ENCODE results near the gene GDF7.

The GDF7 gene

DNA sequence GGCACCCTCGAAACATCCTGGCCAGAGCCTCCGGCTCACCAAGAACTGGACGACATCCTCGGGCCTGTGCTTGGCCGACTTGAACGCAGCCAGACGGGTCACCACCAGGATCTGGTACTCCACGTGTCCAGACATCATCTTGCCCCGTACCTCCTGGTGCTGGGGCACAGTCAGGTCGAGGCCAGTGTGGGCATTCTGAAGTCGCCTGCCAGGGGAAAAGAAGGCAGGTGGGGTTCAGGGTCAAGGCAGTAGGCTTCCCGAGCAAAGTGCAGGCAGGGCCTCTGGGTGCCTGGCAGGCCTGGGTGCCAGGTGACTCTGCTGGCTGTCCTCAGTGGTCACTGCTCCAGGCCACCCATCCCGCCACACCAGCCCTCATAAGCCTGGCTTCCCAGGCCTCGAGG is 21.6 kb upstream of the GDF7 start:
- TF ChIP-seq, protein P1, sequence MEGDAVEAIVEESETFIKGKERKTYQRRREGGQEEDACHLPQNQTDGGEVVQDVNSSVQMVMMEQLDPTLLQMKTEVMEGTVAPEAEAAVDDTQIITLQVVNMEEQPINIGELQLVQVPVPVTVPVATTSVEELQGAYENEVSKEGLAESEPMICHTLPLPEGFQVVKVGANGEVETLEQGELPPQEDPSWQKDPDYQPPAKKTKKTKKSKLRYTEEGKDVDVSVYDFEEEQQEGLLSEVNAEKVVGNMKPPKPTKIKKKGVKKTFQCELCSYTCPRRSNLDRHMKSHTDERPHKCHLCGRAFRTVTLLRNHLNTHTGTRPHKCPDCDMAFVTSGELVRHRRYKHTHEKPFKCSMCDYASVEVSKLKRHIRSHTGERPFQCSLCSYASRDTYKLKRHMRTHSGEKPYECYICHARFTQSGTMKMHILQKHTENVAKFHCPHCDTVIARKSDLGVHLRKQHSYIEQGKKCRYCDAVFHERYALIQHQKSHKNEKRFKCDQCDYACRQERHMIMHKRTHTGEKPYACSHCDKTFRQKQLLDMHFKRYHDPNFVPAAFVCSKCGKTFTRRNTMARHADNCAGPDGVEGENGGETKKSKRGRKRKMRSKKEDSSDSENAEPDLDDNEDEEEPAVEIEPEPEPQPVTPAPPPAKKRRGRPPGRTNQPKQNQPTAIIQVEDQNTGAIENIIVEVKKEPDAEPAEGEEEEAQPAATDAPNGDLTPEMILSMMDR (IDR thresholded peaks at IDR 0.05): no peak
- DNase-seq (ENCODE audit: low spot score): no peak
- no peak overlapping the region for H3K27ac ChIP-seq
- no peak overlapping the region for H3K4me3 ChIP-seq

DNA sequence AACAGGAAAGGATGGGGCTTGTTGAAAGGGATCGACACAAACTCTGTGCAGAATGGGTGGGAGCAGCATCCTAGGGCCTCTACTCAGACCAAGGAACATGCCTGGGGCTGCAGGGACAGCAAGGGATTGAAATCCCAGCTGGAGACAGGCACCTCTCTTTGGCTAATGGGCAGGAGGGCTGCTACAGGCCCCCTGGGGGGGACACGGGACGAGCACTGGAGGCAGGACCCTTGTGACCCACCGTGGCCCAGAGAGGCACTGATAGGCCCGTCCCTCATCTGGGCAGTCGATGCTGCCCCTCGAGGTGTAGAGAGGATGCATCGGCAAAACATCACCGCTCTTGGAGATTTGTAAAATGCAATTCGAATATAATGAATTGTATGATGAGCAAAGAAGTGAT is 21.2 kb upstream of the GDF7 start:
- H3K27ac ChIP-seq: no peak overlapping the region
- TF ChIP-seq, protein P1 (IDR thresholded peaks at IDR 0.05): no peak
- no peak overlapping the region for H3K4me3 ChIP-seq
- no peak for DNase-seq (ENCODE audit: low spot score)

DNA sequence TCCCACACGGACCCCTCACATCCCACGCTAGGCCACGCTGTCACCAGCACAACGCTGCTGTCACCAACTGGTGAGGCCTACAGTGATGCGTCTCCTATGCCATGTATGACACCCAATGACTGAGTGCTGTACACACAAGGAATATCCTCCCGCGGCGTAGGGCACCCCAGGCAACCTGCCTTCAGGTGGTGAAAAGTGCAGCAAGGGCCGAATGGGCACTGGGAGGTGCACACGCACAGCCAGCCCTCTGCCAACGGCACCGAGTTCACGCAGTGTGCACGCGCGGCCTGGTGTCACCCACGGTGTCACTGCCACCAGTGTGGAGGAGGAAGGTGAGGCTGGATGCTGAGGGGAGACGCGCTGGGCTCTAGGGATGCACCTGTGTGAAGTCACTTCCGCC is 20.5 kb upstream of the GDF7 start:
- TF ChIP-seq, protein P1 (IDR thresholded peaks at IDR 0.05): no peak
- no peak for DNase-seq (ENCODE audit: low spot score)
- Histone ChIP-seq H3K4me3 (no peak overlapping the region), H3K27ac (no peak overlapping the region)

DNA sequence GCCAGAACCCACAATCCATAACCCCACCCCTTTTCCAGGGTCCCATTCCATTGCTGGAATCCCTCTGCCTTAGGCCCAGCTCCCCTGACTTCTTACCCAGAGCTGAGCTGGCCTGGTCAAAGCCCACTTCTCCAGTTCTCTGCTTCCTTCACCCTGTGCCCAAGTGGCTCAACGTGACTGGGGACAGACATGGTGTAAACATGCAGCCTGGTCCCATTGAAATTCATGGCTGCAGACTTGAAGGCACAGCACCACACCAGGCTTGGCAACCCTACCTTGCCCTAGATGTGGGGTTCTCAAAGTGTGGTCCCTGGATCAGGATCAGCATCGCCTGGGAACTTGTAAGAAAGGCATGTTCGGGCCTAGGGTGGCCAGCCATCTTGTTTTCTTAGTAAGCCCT is 19.7 kb upstream of the GDF7 start:
- DNase-seq (ENCODE audit: low spot score): no peak
- Histone ChIP-seq H3K4me3 (no peak overlapping the region), H3K27ac (no peak overlapping the region)
- TF ChIP-seq, protein P1 (IDR thresholded peaks at IDR 0.05): no peak

DNA sequence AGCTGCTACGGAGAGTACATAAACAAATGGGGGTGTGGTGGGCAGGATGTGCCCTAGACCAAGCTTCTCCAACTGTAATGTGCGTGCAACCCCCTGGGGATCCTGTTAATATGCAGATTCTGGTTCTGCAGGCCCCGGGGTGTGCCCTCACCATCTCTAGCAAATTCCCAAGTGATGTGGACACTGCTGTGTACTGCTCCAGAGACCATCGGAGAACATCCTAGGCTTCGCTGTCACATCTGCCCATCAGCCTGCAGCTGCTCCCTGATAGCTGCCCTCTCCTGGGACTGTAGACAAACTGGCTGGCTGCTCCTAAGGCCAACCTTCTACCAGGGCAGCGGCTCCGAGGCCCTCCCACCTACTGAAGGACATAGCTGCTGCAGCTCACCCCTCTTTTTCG is 19.2 kb upstream of the GDF7 start:
- TF ChIP-seq, protein P1 (IDR thresholded peaks at IDR 0.05): no peak
- no peak for DNase-seq (ENCODE audit: low spot score)
- Histone ChIP-seq H3K27ac (no peak overlapping the region), H3K4me3 (no peak overlapping the region)

DNA sequence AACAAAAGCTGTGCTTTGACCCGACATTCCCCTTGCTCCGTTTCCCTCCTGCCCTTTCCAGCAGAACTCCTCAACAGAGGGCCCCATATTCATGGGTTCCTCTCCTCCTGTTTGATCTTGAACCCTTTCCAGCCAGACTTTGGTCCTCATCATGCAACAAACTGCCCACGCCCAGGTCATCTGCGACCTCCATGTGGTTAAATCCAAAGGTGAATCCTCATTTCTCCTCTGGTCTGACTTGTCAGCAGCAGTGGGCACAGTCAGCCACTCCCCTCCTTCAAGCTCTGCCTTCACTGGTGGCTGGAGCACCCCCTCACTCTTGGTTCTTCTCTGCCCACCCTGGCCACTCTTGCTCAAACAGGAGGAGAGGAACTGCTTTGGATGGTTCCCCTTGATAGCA is 18.7 kb upstream of the GDF7 start:
- no peak for DNase-seq (ENCODE audit: low spot score)
- TF ChIP-seq, protein P1 (IDR thresholded peaks at IDR 0.05): no peak
- peak overlapping the region in 1 of 2 donors; percentile 42 for H3K27ac ChIP-seq
- H3K4me3 ChIP-seq: no peak overlapping the region

DNA sequence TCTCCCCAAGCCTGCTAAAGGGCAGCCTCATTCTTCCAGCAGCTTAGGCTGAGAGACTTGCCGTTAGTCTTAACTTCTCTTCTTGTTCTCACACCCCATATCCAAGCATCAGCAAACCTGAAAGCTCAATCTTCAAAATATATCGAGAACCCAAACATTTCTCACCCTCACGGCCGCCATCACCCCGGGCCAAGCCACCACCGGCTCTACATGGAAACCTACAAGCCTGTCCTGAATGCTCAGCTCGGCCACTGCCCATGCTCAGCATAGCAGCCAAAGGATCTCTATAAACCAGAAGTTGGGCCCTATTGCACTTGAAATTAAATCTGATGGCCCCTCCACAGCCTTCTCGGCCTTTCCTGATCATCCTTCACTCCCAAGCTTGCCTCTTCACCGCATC is 18.1 kb upstream of the GDF7 start:
- peak overlapping the region; percentile 99 for H3K4me3 ChIP-seq
- TF ChIP-seq, protein P1 (IDR thresholded peaks at IDR 0.05): no peak
- DNase-seq (ENCODE audit: low spot score): no peak
- peak overlapping the region in 1 of 2 donors; percentile 42 for H3K27ac ChIP-seq

Measured in coronary artery (tissue), 2 donors.